Natural killer cell treated with Interleukin-12 subunit alpha and Interleukin-12 subunit beta and Interleukin-15 and Interleukin-18, amount 100 ng/mL, for 72 hours (primary cell): ENCODE measurements around the gene WTAP. TPM values are rescaled to one million over a fixed set of nuclear protein-coding genes. Genes with fewer than 3 reads are reported as not detected.
"Not testable (repeated sequence)": the region's sequence is repeated elsewhere in the genome, so short reads cannot be mapped to it uniquely, and the experiment has no call there.

Experiments
- ATAC-seq, 2 donors: fragments of 150-1000 bp; cut with Tn5 transposase in 1 of 2; sonication (Bioruptor Pico), chemical (Tn5 transposase) in 1 of 2; 2 replicates each; pipeline ENCODE4 v1.10.0; 2021
- DNase-seq: peaks from one replicate; pipeline ENCODE4 v3.0.0; 2022; ENCODE audit warnings: low spot score
- H3K27ac Mint-ChIP-seq, 2 donors: 1 replicate in 1 of 2; 2 replicates in 1 of 2; pipeline ENCODE4 v1.8.0; 2022; ENCODE audit warnings: mixed read lengths in 2 of 2, mild to moderate bottlenecking in 1 of 2, moderate library complexity in 1 of 2
- H3K27me3 Mint-ChIP-seq, 2 donors: 1 replicate in 1 of 2; 2 replicates in 1 of 2; pipeline ENCODE4 v1.8.0; 2022; ENCODE audit warnings: mixed read lengths in 2 of 2
- H3K36me3 Mint-ChIP-seq: one replicate; pipeline ENCODE4 v1.8.0; 2022; ENCODE audit warnings: mixed read lengths
- H3K4me1 Mint-ChIP-seq, 2 donors: 1 replicate in 1 of 2; 2 replicates in 1 of 2; pipeline ENCODE4 v1.8.0; 2022; ENCODE audit warnings: low read depth in 2 of 2, mixed read lengths in 2 of 2, mild to moderate bottlenecking in 1 of 2
- H3K4me3 Mint-ChIP-seq: one replicate; pipeline ENCODE4 v1.8.0; 2022; ENCODE audit warnings: mixed read lengths
- H3K9me3 Mint-ChIP-seq: 2 replicates; pipeline ENCODE4 v1.8.0; 2022; ENCODE audit warnings: mixed read lengths
- total RNA-seq, 2 donors: library from RNA; stranded (reverse); gene quantifications; one replicate each; pipeline ENCODE4 v1.2.3, GENCODE V29; 2022

WTAP gene
- total RNA-seq, 2 donors from 2014 or later: 98.4 to 106 TPM

DNA sequence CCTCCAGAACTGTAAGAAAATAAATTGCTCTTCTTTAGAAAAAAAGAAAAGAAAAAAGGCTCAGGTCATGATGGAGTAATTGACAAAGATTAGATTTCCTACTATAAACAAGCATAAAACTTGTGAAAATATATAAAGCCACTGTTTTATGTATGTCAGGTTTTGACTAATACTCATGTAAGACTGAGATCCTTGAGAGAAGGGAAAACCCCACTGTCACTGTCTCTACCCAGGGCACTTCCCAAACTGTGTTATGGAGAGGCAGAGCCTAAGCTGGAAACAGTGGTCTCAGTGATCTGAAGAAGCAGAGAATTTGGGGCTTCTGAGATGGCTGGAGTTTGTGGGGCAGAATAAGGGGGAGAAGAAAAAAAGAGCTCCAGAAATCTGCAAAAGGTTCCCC is 42.2 kb downstream of the WTAP start:
- Mint-ChIP-seq H3K9me3 (no peaks in the 10 kb centered on the region), H3K27ac (no peak overlapping the region), H3K27me3 (no peaks in the 10 kb centered on the region), H3K36me3 (peaks cover 34% of the 10 kb centered on the region), H3K4me1 (peaks cover 0 to 5% of the 10 kb centered on the region in 2 donors), H3K4me3 (no peak overlapping the region)
- no peak for DNase-seq
- no peak for ATAC-seq

DNA sequence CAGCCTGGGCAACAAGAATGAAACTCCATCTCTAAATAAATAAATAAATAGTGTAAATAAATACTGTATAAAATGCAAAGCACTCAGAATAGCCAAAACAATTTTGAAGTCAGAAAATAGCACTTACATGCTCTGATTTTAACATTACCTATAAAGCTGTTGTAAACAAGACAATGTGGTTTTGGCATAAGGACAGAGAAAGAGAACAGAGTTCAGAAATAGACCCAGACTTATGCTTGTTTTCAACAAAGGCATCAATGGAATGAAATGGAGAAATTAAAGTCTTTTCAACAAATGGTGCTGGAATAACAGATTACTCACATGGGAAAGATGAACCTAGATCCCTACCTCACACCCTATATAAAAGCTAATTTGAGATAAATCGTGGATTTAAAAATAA is 44.9 kb downstream of the WTAP start:
- Mint-ChIP-seq H3K27me3 (no peaks in the 10 kb centered on the region), H3K9me3 (no peaks in the 10 kb centered on the region), H3K27ac (no peak overlapping the region), H3K36me3 (peaks cover 30% of the 10 kb centered on the region), H3K4me3 (no peak overlapping the region), H3K4me1 (peaks cover 0 to 9% of the 10 kb centered on the region in 2 donors)
- no peak for ATAC-seq
- DNase-seq: no peak

DNA sequence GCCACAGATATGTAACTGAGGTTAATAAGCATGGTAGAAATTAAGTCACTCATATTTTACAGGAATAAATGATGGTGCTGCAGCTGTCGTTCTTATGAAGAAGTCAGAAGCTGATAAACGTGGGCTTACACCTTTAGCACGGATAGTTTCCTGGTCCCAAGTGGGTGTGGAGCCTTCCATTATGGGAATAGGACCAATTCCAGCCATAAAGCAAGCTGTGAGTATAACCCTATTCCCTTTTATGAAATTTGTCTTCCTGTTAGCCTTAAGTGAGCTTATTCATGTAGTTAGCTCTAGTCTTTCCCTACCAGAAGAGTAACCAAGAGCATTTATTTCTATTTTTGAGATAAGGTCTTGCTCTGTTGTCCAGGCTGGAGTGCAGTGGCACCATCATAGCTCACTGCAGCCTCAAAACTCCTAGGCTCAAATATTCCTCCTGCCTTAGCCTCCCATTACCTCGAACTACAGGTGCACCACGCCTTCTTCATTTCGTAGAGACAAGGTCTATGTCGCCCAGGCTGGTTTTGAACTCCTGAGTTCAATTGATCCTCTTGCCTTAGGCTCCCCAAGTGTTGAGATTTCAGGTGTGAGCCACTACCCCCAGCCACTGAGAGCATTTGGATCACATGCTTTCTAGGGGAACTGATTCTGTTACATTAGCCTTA is 50.1 kb downstream of the WTAP start:
- DNase-seq (no peak), ATAC-seq (no peak)
- H3K27ac Mint-ChIP-seq: peak overlapping the region; percentile 34 to 37
- peaks cover 6 to 15% of the 10 kb centered on the region in 2 donors for H3K4me1 Mint-ChIP-seq
- no peak overlapping the region for H3K4me3 Mint-ChIP-seq
- H3K9me3 Mint-ChIP-seq: no peaks in the 10 kb centered on the region
- H3K27me3 Mint-ChIP-seq: no peaks in the 10 kb centered on the region
- H3K36me3 Mint-ChIP-seq: peaks cover 39% of the 10 kb centered on the region

DNA sequence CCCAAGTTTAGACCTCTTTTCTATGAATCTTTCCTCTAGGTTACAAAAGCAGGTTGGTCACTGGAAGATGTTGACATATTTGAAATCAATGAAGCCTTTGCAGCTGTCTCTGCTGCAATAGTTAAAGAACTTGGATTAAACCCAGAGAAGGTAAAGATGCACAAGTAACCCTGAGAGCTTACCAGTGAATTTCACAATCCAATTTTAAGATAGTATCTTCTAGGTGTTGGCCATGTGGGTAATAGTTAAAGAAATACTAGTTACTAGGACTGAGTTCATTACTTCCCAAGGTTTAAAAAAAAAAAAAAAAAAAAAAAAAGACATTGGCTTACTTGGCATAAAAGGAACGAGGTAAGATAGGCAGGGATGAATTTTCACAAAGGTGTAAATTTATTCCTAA is 50.8 kb downstream of the WTAP start:
- no peak for ATAC-seq
- H3K27me3 Mint-ChIP-seq: no peaks in the 10 kb centered on the region
- no peaks in the 10 kb centered on the region for H3K9me3 Mint-ChIP-seq
- H3K36me3 Mint-ChIP-seq: peaks cover 47% of the 10 kb centered on the region
- peak overlapping the region; percentile 37 to 51 for H3K27ac Mint-ChIP-seq
- H3K4me1 Mint-ChIP-seq: peaks cover 14 to 22% of the 10 kb centered on the region in 2 donors
- DNase-seq: no peak
- H3K4me3 Mint-ChIP-seq: no peak overlapping the region

DNA sequence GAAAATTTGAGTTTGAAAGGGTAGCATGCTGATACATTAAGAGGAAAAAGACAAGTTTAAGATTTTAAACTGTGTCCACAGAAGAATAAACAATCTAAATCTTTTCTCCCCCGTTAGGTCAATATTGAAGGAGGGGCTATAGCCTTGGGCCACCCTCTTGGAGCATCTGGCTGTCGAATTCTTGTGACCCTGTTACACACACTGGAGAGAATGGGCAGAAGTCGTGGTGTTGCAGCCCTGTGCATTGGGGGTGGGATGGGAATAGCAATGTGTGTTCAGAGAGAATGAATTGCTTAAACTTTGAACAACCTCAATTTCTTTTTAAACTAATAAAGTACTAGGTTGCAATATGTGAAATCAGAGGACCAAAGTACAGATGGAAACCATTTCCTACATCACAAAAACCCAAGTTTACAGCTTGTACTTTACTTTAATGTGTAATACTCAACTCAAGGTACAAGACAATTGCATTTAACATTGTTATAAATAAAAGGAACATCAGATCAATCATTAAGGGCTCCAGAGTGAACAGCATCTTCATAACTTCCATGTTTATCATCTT is 51.3 kb downstream of the WTAP start:
- Mint-ChIP-seq H3K9me3 (no peaks in the 10 kb centered on the region), H3K27me3 (no peaks in the 10 kb centered on the region), H3K4me3 (no peak overlapping the region), H3K4me1 (peaks cover 14 to 22% of the 10 kb centered on the region in 2 donors), H3K36me3 (peaks cover 49% of the 10 kb centered on the region), H3K27ac (peak overlapping the region; percentile 37 to 51)
- ATAC-seq (no peak), DNase-seq (no peak)

DNA sequence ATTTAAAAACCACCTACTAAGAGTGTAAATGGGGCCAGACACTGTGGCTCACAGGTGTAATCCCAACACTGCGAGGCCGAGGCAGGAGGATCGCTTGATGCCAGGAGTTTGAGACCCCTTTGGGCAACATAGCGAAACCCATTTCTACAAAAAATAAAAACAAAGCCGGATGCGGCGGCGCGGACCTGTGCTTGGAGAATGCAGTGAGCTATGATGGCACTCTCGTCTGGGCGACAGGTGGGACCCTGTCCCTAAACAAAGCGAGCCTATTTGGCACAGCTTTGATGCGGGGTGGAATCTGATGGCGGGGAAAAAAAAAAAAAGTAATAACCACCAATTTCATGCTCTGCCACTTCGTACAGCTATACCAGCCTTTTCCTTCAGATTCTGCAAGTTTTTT is 61.0 kb downstream of the WTAP start:
- DNase-seq: no peak
- peaks cover 52% of the 10 kb centered on the region for H3K36me3 Mint-ChIP-seq
- H3K9me3 Mint-ChIP-seq: no peaks in the 10 kb centered on the region

DNA sequence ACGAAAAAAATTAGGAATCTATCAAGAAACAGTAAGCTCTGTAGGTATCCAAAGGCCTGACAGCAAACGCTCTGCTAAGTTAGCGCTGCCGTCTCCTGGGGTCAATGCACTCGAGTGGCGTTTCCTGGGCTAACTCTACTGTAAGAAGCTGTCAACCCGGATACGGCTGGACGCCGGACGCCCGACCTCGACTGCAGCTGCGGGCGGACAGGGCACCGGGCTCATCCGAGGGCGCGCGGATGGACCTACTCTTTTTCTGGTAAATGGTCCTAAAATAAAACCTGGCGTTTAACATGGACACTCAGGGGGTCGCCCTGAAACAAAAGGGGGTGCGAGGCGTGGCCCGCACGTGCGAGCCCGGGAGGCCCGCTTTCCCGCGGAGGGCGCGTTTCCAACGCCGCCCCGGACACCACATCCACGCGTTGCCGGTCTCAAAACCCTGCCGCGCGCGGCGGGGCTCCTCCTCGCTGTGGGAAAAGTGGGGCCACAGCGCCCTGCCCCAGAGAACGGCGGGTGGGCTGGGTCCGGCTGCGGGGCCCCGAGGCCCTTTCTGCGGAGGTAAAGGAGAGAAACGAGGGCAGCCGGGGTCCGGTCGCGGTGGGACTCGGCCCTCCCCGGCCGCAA is 61.6 kb downstream of the WTAP start:
- DNase-seq: peak; percentile 64
- H3K27ac Mint-ChIP-seq: peak overlapping the region; percentile 92 to 99
- H3K27me3 Mint-ChIP-seq: no peaks in the 10 kb centered on the region
- peaks cover 34 to 57% of the 10 kb centered on the region in 2 donors for H3K4me1 Mint-ChIP-seq
- H3K9me3 Mint-ChIP-seq: no peaks in the 10 kb centered on the region
- ATAC-seq: no peak
- H3K36me3 Mint-ChIP-seq: peaks cover 47% of the 10 kb centered on the region
- H3K4me3 Mint-ChIP-seq: peak overlapping the region; percentile 92

More for the DNA sequence above, 61.0 kb downstream of the WTAP start:
- Mint-ChIP-seq H3K4me1 (peaks cover 34 to 57% of the 10 kb centered on the region in 2 donors), H3K27me3 (no peaks in the 10 kb centered on the region), H3K27ac (peak overlapping the region; percentile 92 to 99), H3K4me3 (peak overlapping the region; percentile 92)
- ATAC-seq: no peak

DNA sequence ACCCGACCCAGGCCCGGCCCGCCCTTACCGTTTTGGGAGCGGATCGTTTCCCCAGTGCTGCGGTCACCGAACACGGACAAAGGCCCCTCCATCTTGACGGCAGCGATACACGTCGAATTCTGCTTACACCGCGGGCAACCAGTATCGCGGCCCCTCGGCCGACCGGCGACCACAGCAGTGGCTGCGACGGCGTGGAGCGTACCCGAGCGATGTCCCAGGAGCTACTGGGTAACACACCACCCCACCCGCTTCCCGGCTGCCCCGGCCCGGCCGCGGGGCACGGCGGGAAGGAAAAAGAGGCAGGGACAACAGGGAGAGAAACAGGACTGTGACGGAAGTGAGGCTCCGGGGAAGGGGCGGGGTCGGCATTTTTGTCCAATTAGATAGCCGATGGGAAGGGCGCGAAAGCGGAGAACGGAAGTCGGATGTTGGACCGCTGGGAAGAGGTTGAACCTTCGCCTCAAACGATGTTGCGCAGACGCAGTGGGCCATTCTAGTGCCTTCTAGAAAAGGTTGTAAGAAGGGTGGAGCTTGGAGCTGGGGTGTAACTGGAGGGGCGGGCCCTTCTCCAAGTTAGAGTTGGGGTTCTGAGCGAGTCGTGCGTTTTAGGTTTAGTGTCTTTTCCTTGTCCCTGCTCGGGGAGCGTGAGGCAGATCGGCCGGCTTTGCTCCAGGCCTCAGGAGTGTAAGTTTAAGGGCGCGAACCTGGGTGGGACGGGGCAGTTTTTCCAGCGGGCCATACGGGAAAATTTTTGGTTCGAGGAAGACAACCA is 62.3 kb downstream of the WTAP start, which contains the start of gene TCP1:
TSS of gene TCP1 (minus strand) at position 226 of the 772 bp plus-strand sequence. CDS start at position 92, 134 bp downstream.
- Mint-ChIP-seq H3K4me3 (peak within 1 kb of the TSS; percentile 92), H3K27me3 (no peaks in the 10 kb centered on the region), H3K4me1 (peaks cover 33 to 58% of the 10 kb centered on the region in 2 donors), H3K27ac (peak within 1 kb of the TSS; percentile 92 to 99), H3K9me3 (no peaks in the 10 kb centered on the region), H3K36me3 (peaks cover 48% of the 10 kb centered on the region)
- peak; percentile 84 to 91 for ATAC-seq
- DNase-seq: peak; percentile 100

DNA sequence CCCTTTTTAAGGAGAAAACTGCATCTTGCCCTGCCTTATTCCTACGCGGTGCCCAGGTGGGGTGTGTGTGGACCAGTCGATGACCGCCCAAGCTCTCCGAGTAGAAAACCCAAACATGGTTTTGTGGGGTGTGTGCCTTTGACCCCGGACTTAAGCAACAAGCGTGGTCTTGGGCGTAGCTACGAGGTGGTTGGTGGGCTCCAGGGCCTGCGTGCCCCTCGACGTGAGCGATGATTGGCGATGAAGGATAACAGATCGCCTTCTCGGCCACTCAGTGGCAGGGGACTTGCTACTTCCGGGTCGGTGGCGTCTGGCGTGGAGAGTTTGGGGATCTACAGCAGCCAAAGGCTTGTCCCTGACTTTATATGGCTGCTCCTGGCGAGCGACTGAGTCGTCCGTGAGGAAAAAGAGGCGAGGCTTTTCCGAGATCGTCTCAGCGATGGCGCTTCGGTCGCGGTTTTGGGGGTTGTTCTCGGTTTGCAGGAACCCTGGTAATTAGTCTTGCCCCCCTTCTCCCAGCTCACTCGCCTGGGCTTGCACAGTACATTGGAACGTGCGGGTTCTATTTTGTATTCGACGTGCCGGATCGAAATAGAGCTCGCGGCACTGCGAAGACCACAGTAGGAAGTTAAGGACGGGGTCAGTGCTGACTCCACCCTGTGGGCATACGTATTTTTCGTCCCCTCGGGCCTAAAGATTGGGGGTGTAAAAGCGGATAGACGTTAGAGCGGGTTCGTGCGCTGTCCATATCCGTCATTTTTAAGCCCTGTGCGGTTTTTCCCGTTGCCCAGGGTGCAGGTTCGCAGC is 63.0 kb downstream of the WTAP start, which contains the start of gene MRPL18:
TSS of gene MRPL18 (plus strand) at position 319 of the 807 bp plus-strand sequence. CDS start at position 440, 121 bp downstream.
- ATAC-seq: peak; percentile 92 to 94
- peak within 1 kb of the TSS; percentile 92 for H3K4me3 Mint-ChIP-seq
- peak; percentile 94 for DNase-seq
- no peaks in the 10 kb centered on the region for H3K9me3 Mint-ChIP-seq
- H3K36me3 Mint-ChIP-seq: peaks cover 42% of the 10 kb centered on the region
- H3K27ac Mint-ChIP-seq: peak within 1 kb of the TSS; percentile 92 to 99
- peaks cover 28 to 51% of the 10 kb centered on the region in 2 donors for H3K4me1 Mint-ChIP-seq
- H3K27me3 Mint-ChIP-seq: no peaks in the 10 kb centered on the region

DNA sequence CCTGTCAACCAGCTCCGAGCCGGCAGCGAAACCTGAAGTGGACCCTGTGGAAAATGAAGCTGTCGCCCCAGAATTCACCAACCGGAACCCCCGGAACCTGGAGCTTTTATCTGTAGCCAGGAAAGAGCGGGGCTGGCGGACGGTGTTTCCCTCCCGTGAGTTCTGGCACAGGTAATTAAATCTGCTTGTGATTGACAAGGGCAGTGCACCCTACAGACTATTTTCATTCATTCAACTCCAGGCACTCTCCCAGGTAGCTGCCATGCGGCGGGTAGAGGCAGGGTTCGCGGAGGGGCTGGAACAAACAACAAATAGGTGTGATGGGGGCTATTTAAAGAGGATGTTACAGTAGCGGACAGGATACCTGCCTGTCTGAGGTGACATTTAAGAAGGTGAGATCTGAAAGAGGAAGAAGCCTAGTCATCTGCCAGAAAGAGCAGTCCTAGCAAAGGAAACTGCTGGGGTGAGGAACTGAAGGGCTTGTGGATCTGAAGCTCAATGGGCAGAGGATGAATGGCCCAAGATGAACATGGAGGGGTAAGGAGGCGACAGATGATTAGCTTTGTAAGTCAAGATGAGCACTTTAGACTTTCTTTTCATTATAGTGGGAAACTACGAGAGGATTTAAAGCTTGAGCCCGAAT is 63.8 kb downstream of the WTAP start:
- no peak for DNase-seq

DNA sequence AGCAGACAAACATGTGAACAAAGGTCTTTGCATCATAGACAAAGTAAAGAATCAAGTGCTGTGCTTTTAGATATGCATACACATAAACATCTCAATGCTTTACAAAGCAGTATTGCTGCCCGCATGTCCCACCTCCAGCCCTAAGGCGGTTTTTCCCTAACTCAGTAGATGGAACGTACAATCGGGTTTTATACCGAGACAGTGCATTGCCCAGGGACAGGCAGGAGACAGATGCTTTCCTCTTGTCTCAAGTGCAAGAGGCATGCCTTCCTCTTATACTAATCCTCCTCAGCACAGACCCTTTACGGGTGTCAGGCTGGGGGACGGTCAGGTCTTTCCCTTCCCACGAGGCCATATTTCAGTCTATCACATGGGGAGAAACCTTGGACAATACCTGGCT is 67.7 kb downstream of the WTAP start:
- H3K27me3 Mint-ChIP-seq, ATAC-seq, H3K4me3 Mint-ChIP-seq, DNase-seq, H3K9me3 Mint-ChIP-seq: not testable (repeated sequence)
- H3K4me1 Mint-ChIP-seq: peaks cover 18 to 31% of the 10 kb centered on the region in 2 donors
- peaks cover 39% of the 10 kb centered on the region for H3K36me3 Mint-ChIP-seq
- H3K27ac Mint-ChIP-seq: peak overlapping the region in 1 of 2 donors; percentile 34

More for the DNA sequence above, 63.8 kb downstream of the WTAP start:
- no peaks in the 10 kb centered on the region for H3K27me3 Mint-ChIP-seq
- peaks cover 27 to 49% of the 10 kb centered on the region in 2 donors for H3K4me1 Mint-ChIP-seq
- no peaks in the 10 kb centered on the region for H3K9me3 Mint-ChIP-seq
- peak overlapping the region; percentile 92 for H3K4me3 Mint-ChIP-seq
- H3K36me3 Mint-ChIP-seq: peaks cover 41% of the 10 kb centered on the region
- H3K27ac Mint-ChIP-seq: peak overlapping the region; percentile 92 to 99
- no peak for ATAC-seq

DNA sequence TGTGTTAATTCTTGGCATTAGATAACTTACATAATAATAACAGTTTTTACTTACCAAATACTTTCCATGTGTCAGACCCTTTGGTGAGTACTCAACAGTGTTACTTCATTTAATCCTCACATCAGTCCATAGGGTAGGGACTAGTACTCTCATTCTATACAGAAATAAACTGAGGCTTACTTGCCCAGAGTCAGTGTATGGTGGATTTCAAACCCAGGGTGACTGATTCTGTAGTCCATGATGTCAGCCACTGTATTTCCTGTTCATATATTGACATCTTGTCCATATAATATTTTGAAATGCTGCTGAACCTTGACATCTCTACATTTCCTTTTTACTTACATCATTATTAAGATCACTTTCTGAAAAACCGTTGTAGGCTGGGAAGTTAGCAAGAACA is 70.2 kb downstream of the WTAP start:
- Mint-ChIP-seq H3K36me3 (peaks cover 26% of the 10 kb centered on the region), H3K27me3 (no peaks in the 10 kb centered on the region), H3K4me3 (no peak overlapping the region), H3K27ac (peak overlapping the region in 1 of 2 donors; percentile 29), H3K4me1 (peaks cover 7 to 13% of the 10 kb centered on the region in 2 donors), H3K9me3 (no peaks in the 10 kb centered on the region)
- no peak for DNase-seq
- ATAC-seq: no peak
